Nephron (organoid): ENCODE data around the gene AIRE.

Experiments
- H3K27ac Mint-ChIP-seq, 3 experiments: 2 replicates each; pipeline ENCODE4 v1.8.0; 2020; ENCODE audit warnings: mixed read lengths in 3 of 3, mild to moderate bottlenecking in 2 of 3, moderate library complexity in 1 of 3
- H3K27me3 Mint-ChIP-seq: 2 replicates; pipeline ENCODE4 v1.8.0; 2021; ENCODE audit warnings: low read depth, mild to moderate bottlenecking, moderate library complexity, mixed read lengths
- H3K36me3 Mint-ChIP-seq: 2 replicates; pipeline ENCODE4 v1.8.0; 2020; ENCODE audit warnings: low read depth, mixed read lengths
- H3K4me1 Mint-ChIP-seq: 2 replicates; pipeline ENCODE4 v1.8.0; 2020; ENCODE audit warnings: mixed read lengths
- H3K4me3 Mint-ChIP-seq, 3 experiments: 2 replicates each; pipeline ENCODE4 v1.8.0; 2020; ENCODE audit warnings: mild to moderate bottlenecking in 3 of 3, mixed read lengths in 3 of 3, moderate library complexity in 2 of 3
- H3K9me3 Mint-ChIP-seq: 2 replicates; pipeline ENCODE4 v1.8.0; 2020; ENCODE audit warnings: mixed read lengths
- CTCF ChIP-seq, 3 experiments: fragments of 200-600 bp; sonication (generic); IDR thresholded peaks; one replicate each; pipeline ENCODE4 v1.5.0; 2021; ENCODE audit warnings: antibody characterized with exemption in 3 of 3; ENCODE audit not compliant: unreplicated experiment in 3 of 3

AIRE gene

DNA sequence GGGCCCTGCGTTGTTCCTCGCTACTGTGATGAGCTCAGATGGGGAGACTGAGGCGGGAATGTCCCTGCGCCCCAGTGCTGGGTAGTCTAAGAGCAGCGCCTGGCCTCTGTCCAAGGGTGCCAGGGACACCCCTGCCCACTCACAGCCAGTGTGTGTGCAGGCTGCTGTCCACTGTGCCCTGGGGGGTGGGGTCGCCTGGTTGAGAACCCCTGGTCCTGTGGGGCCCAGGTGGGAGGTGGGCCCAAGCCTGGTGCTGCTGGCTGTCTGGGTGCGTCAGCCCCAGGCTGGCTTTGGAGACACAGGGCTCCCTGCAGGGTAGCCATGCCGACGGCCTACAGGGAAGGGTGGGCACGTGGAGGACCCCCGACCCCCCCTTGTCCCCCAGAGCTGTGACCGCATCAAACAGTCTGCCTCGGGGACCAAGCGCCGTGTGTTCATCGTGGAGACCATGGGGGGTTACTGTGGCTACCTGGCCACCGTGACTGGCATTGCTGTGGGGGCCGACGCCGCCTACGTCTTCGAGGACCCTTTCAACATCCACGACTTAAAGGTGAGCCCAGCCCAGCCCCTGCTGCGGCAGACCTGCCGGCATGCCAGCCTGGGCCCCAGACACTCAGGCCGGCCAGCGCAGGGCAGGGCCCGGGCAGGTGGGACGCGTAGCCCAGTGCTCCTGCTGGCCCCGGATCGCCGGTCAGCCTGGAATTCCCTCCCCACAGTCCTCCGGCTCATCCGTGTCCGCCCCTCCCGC is 38.6 kb downstream of the AIRE start:
- no peaks in the 10 kb centered on the region for H3K9me3 Mint-ChIP-seq
- H3K27me3 Mint-ChIP-seq, result no peaks in the 10 kb centered on the region
- no peak overlapping the region for H3K4me3 Mint-ChIP-seq
- no peaks in the 10 kb centered on the region for H3K4me1 Mint-ChIP-seq
- no peak for TF ChIP-seq CTCF (IDR thresholded peaks at IDR 0.05; ENCODE audit: unreplicated experiment in 3 of 3)
- H3K27ac Mint-ChIP-seq, result no peak overlapping the region
- no peaks in the 10 kb centered on the region for H3K36me3 Mint-ChIP-seq

- Mint-ChIP-seq H3K27me3 (no peaks in the 10 kb centered on the region), H3K27ac (no peak overlapping the region), H3K4me1 (no peaks in the 10 kb centered on the region), H3K9me3 (no peaks in the 10 kb centered on the region), H3K4me3 (no peak overlapping the region), H3K36me3 (no peaks in the 10 kb centered on the region)
- no peak for TF ChIP-seq CTCF (IDR thresholded peaks at IDR 0.05; ENCODE audit: unreplicated experiment in 3 of 3)
Measured at GRCh38 chr21:44324854-44325107, 39.1 kb downstream of the AIRE start.

- H3K4me1 Mint-ChIP-seq, result no peaks in the 10 kb centered on the region
- no peak for TF ChIP-seq CTCF (IDR thresholded peaks at IDR 0.05; ENCODE audit: unreplicated experiment in 3 of 3)
- H3K4me3 Mint-ChIP-seq, result no peak overlapping the region
- H3K9me3 Mint-ChIP-seq, result no peaks in the 10 kb centered on the region
- H3K27me3 Mint-ChIP-seq, result no peaks in the 10 kb centered on the region
- H3K27ac Mint-ChIP-seq, result no peak overlapping the region
- no peaks in the 10 kb centered on the region for H3K36me3 Mint-ChIP-seq
Measured at GRCh38 chr21:44325386-44326271, 40.0 kb downstream of the AIRE start.

GRCh38 chr21:44326272-44326647 is 40.6 kb downstream of the AIRE start:
- Mint-ChIP-seq H3K4me1 (no peaks in the 10 kb centered on the region), H3K9me3 (no peaks in the 10 kb centered on the region), H3K4me3 (no peak overlapping the region), H3K36me3 (no peaks in the 10 kb centered on the region), H3K27me3 (no peaks in the 10 kb centered on the region), H3K27ac (no peak overlapping the region)
- no peak for TF ChIP-seq CTCF (IDR thresholded peaks at IDR 0.05; ENCODE audit: unreplicated experiment in 3 of 3)

GRCh38 chr21:44326716-44327602 is 41.3 kb downstream of the AIRE start:
- Mint-ChIP-seq H3K4me1 (no peaks in the 10 kb centered on the region), H3K27me3 (no peaks in the 10 kb centered on the region), H3K36me3 (peaks cover 2% of the 10 kb centered on the region), H3K27ac (no peak overlapping the region), H3K9me3 (no peaks in the 10 kb centered on the region), H3K4me3 (no peak overlapping the region)
- no peak for TF ChIP-seq CTCF (IDR thresholded peaks at IDR 0.05; ENCODE audit: unreplicated experiment in 3 of 3)
